C4-2B (cell line): ENCODE results near the gene GALK1.

Experiments
- CTCF ChIP-seq: fragments of 450-650 bp; conservative IDR thresholded peaks from 2 replicates; pipeline ENCODE4 v1.5.1; 2017; ENCODE audit warnings: mild to moderate bottlenecking
- ZFX ChIP-seq: fragments of 450-650 bp; IDR thresholded peaks from 2 replicates; pipeline ENCODE4 v1.6.1; 2017

GRCh38 chr17:75808905-75809621, 44.1 kb upstream of the GALK1 start:
- TF ChIP-seq CTCF, result no peak
- TF ChIP-seq ZFX, result no peak
